ENCODE data around the gene ISG20L2. TPM values are rescaled to one million over a fixed set of nuclear protein-coding genes. Genes with fewer than 3 reads are reported as not detected.
A peak's percentile ranks its signal among the peaks of the same experiment; 100 is the strongest.

Gene ISG20L2
- polyA plus RNA-seq, 2 of the 4 experiments (the other 2 are of a cell fraction), result 29.6 to 42.5 TPM

- 0 out of 2 replicates have a peak, but pooled peaks have one; percentile 58 for TF ChIP-seq MYC (IDR thresholded peaks at IDR 0.05; ENCODE audit: borderline replicate concordance, low read length)
- TF ChIP-seq NR3C1 (IDR thresholded peaks at IDR 0.05), result no peak
- no peak for TF ChIP-seq GATA3 (IDR thresholded peaks at IDR 0.05; ENCODE audit: borderline replicate concordance)
- TF ChIP-seq ESRRA (IDR thresholded peaks at IDR 0.05; ENCODE audit: borderline replicate concordance, low read length), result no peak
- TF ChIP-seq SMC3 (IDR thresholded peaks at IDR 0.05), result peak; percentile 19; the same call in 1 of the 3 replicates
- no peak for TF ChIP-seq POLR2AphosphoS2 (conservative IDR thresholded peaks at IDR 0.05; ENCODE audit: low read length)
- TF ChIP-seq HOXB5 (CRISPR knock-in tag; IDR thresholded peaks at IDR 0.05), result peak; percentile 66; the same call in 1 of the 2 replicates
- TF ChIP-seq TFCP2L1 (CRISPR knock-in tag; IDR thresholded peaks at IDR 0.05), result peak; percentile 85; the same call in 1 of the 2 replicates
- no peak for TF ChIP-seq RNF2 (IDR thresholded peaks at IDR 0.05; ENCODE audit: borderline replicate concordance, low read depth)
- no peak for TF ChIP-seq TP53 (CRISPR knock-in tag; IDR thresholded peaks at IDR 0.05)
- TF ChIP-seq CTCF (IDR thresholded peaks at IDR 0.05), result peak; percentile 47
- no peak for TF ChIP-seq CHD2 (IDR thresholded peaks at IDR 0.05; ENCODE audit: low read length, partially characterized antibody)
- no peak for TF ChIP-seq HDAC2 (IDR thresholded peaks at IDR 0.05)
- TF ChIP-seq SREBF2 (IDR thresholded peaks at IDR 0.05), result no peak
Measured at GRCh38 chr1:156746728-156747631, 18.4 kb upstream of the ISG20L2 start (continued).

- H3K27ac ChIP-seq, result peak overlapping the region; percentile 99 to 100
- H3K9me3 ChIP-seq, result no peaks in the 10 kb centered on the region
- ChIA-PET POLR2A (interaction anchor here (1.0 to 3.1 kb wide), 3 partner anchors 18 to 21 kb away, joined by 7 to 21 read pairs (median 7); partner anchors contain the start of genes ISG20L2, METTL25B and PRCC), CTCF (interaction anchor here (0.6 to 10.5 kb wide), 4 partner anchors 12 to 87 kb away, joined by 3 to 130 read pairs (median 6); partner anchors contain the start of genes ISG20L2 and METTL25B)
- H3K4me1 ChIP-seq, result peaks cover 52% of the 10 kb centered on the region
- H3K4me2 ChIP-seq, result peak overlapping the region; percentile 92
- 48% methylated on average over 6 of the region's 9 CpGs for WGBS (ENCODE audit: missing lambda C conversion rate)
- TF ChIP-seq HOXB5 (CRISPR knock-in tag; IDR thresholded peaks at IDR 0.05) (no peak), USF2 (IDR thresholded peaks at IDR 0.05) (peak; percentile 92)
- peak overlapping the region; percentile 92 for H3K4me3 ChIP-seq
- FAIRE-seq (no peak), DNase-seq (ENCODE audit: low read depth in 1 of 2, low spot score in 1 of 2) (no peak), ATAC-seq (no peak)
Measured at GRCh38 chr1:156746406-156746727, 17.8 kb upstream of the ISG20L2 start.

- DNase-seq (ENCODE audit: low read depth in 1 of 2, low spot score in 1 of 2) (no peak), FAIRE-seq (no peak), ATAC-seq (no peak)
- Histone ChIP-seq H3K4me2 (peak overlapping the region; percentile 92), H3K27ac (peak overlapping the region; percentile 99 to 100), H3K4me3 (peak overlapping the region; percentile 92), H3K4me1 (peaks cover 53% of the 10 kb centered on the region), H3K9me3 (no peaks in the 10 kb centered on the region)
- 78% methylated on average over 3 of the region's 3 CpGs for WGBS (ENCODE audit: missing lambda C conversion rate)
- ChIA-PET POLR2A (interaction anchor here (1.0 to 3.1 kb wide), 3 partner anchors 18 to 21 kb away, joined by 7 to 21 read pairs (median 7); partner anchors contain the start of genes ISG20L2, METTL25B and PRCC), CTCF (interaction anchor here (0.6 to 10.5 kb wide), 7 partner anchors 12 to 146 kb away, joined by 3 to 130 read pairs (median 4); partner anchors contain the start of genes ISG20L2 and METTL25B)
- TF ChIP-seq USF2 (IDR thresholded peaks at IDR 0.05) (no peak), POLR2AphosphoS2 (conservative IDR thresholded peaks at IDR 0.05; ENCODE audit: low read length) (no peak), ATOH8 (CRISPR knock-in tag; IDR thresholded peaks at IDR 0.05; ENCODE audit: low read depth) (no peak)
Measured at GRCh38 chr1:156745881-156746280, 17.3 kb upstream of the ISG20L2 start.

All from A549 (cell line).